HG02588 (cell line): ENCODE results near the gene ROCK2.
"Not testable (repeated sequence)": the region's sequence is repeated elsewhere in the genome, so short reads cannot be mapped to it uniquely, and the experiment has no call there.

ENCODE experiments used
- ATAC-seq: cut with Tn5 transposase; IDR thresholded peaks from one replicate; pipeline ENCODE4 v1.9.1; 2021; ENCODE audit warnings: mild to moderate bottlenecking, moderate library complexity; ENCODE audit not compliant: unreplicated experiment

Gene ROCK2

DNA sequence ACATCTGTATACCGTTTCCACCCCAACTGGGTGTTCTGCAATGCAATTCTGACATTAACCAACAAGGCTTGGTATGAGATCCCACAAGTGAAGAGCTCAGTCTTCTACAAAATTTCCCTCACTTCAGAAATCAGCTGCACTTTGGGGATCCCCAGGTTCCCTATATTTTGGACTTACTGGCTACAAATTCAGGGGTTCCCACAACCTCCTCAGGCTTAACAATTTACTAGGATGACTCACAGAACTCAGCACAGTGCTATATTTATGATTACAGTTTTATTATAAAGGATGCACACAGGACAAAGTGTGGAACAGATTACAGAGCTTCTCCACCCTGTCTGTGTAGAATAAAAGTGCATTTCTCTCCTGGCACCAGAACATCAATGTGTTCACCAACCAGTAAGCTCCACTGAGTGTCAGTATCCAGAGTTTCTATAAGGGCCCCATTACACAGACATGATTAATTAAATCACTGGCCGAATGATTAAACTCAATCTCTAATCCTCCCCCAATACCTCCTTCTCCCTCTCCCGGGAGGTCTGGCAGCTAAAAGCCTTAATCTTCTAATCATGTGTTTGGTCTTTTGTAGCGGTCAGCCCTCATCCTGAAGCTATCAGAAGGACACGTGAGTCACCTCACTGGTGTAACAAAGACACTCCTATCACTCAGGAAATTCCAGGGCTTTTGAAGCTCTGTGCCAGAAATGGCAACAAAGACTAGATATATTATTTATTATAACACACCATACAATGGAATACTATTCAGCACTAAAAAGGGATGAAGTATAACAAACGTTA lies 104.6 kb downstream of the ROCK2 start:
- ATAC-seq = no peak

DNA sequence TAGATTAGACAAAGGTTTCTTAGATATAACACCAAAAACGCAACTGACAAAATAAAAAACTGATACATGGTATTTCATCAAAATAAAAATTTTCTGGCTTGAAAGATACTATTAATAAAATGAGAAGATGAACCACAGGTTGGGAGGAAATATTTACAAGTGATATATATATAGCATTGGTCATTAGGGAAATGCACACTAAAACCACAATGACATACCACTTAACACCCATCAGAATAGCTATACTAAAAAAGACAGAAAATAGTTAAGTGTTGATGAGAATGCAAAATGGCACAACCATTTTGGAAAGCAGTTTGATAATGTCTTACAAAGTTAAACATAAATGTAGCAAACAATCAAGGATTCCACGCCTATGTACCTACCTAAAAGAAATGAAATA lies 105.3 kb downstream of the ROCK2 start:
- no peak for ATAC-seq

GRCh38 chr2:11237122-11237521 lies 107.3 kb downstream of the ROCK2 start:
- no peak for ATAC-seq

GRCh38 chr2:11236335-11236734 lies 108.1 kb downstream of the ROCK2 start:
- ATAC-seq = no peak

DNA sequence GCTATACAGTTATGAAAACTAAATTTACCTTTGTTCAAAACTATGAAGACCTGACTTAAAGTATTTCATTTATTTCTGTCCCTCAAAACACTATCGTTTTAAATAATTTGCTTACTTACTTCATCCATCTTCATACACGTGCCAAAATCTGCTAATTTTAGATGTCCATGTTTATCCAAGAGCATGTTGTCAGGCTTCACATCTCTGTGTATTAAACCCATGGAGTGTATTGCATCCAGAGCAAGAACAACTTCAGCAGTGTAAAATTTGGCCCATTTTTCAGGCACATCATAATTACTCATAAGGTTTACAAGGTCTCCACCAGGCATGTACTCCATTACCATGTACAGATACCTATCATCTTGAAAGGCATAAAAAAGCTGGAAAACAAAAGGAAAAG lies 108.9 kb downstream of the ROCK2 start:
- ATAC-seq = no peak

DNA sequence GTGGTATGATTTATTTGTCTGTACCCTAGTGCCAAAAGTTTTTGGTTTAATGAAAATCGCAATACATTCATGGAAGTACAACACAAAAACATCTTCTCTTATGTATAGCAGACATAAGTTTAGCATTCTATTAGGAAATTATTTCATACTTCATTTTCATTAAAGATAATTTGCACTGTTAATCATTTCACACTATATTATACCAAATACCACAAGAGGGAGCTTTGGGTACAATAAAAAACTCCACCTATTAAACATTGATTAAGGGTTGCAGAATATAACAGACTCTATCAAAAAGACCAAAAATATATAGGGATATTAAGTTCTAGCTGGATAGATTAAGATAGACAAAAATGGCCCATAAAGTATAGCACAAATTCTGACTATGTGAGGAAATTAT lies 110.1 kb downstream of the ROCK2 start:
- ATAC-seq = no peak

GRCh38 chr2:11231193-11231592 lies 113.2 kb downstream of the ROCK2 start:
- not testable (repeated sequence) for ATAC-seq

GRCh38 chr2:11228692-11229091 lies 115.7 kb downstream of the ROCK2 start:
- ATAC-seq = no peak

DNA sequence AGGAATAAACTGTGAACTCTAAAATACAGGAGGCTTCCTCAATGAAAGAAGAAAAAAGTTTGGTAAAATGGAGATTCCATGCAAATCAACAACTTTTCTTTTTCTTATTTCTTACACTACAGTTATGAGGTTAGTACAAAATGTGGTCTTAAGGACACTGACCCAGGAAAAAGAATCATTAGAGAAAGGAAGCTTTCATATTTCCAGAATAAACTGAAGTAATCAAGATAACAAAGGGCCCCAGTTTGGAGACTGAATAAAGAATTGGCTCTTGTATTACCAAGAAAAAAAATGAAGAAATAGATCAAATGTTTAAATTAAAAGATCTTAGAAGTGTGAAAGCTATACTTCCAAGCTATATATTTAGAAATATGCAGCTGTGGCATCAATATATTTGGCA lies 116.8 kb downstream of the ROCK2 start:
- no peak for ATAC-seq

- ATAC-seq = no peak
These were observed 119.5 kb downstream of the ROCK2 start for GRCh38 chr2:11224887-11225286.

DNA sequence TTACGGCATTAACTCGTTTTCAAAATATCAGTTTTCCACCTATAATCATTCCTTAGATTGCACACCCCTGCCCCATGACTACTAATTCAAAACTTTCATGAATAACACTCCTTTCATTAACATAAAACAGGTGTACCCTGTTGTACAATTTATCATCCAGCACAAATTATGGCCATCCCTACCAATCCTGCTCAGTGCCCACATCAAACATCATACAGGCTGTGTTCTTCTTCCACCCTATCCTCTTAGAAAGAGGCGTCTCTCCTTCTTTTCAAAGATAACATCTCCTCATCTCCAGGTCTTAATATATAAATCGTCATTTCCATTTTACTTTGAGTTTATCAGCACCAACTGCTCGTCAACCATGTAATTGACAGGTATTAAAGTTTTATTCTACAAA lies 121.6 kb downstream of the ROCK2 start:
- ATAC-seq = no peak

DNA sequence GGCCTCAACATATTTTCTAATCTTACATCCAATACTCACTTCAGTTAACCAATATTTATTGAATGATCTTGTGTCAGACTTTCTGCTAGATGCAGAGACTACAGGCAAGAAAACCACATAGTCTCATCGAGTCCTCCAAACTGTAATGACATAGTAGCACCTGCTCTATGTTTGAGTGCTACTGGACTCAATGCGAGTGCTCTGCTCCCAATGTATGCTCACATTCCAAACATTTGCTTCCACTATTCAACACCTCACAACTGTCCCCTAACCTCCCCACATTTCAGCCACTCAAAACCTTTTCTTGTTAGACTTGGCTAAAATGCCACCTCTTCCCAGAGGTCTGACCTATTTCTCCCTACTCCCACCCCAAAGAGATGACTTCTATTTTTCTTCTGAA lies 124.0 kb downstream of the ROCK2 start:
- ATAC-seq = no peak

GRCh38 chr2:11215407-11215806 lies 129.0 kb downstream of the ROCK2 start:
- ATAC-seq = no peak

DNA sequence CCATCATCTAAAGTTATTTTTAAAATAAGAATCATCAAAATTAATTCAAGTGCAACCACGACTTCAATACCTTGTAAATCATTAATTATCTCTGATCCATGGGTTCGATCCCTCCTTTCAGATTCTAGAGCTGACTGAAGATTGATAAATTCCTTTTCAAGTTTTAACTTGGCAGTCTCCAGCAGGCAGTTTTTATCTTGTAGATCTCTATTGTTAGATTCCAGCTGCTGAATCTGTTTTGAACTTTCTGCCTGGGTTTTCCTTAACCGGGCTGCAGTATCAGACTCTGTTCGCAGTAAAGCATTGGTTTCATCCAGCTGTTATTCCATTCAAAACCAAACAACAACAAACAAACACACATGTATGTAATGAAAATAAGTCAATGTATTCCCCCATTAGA lies 129.7 kb downstream of the ROCK2 start:
- ATAC-seq = no peak

DNA sequence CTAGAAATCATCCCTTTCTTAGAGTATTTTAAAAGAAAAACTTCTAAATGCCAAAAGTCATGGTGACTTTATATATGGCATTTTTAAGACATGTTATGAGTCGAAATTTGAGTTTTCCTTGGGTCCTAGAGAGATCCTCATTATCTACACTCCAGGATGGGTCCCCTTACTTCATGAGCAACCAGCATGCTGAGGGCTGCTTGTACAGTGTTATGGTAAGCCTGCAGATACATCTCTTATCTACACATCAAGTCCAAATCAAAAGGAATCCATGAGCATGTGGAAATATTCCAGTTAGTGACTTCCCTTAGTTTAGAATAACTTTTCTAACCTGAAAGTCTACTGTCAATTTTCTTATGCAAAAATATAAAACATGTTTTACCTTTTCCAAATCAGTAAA lies 130.5 kb downstream of the ROCK2 start:
- no peak for ATAC-seq

GRCh38 chr2:11213090-11213638 lies 131.3 kb downstream of the ROCK2 start:
- ATAC-seq = no peak

GRCh38 chr2:11212645-11213044 lies 131.8 kb downstream of the ROCK2 start:
- no peak for ATAC-seq

- no peak for ATAC-seq
These were observed 136.4 kb downstream of the ROCK2 start for GRCh38 chr2:11208083-11208482.

GRCh38 chr2:11203480-11203879 lies 141.0 kb downstream of the ROCK2 start:
- peak; percentile 62 for ATAC-seq

- ATAC-seq = no peak
These were observed 142.5 kb downstream of the ROCK2 start for GRCh38 chr2:11201969-11202368.

DNA sequence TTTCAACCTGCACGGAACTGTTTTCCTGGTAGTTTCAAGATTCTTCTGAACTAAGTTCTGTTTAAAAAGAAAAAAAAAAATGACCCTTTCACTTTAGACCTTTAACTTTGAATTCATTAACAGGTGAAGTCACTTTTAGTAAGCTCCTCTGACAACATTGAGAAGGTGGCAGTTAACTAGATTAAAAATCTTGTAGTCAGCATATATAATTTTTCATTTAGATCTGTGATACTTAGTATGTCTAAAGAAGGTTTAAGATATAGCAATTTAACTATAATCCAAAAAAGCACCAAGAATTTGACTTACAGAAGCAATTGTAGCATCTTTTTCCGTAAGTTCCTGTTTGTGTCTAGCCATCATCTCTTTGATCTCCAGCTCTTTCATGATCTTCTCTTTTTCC lies 143.8 kb downstream of the ROCK2 start:
- no peak for ATAC-seq

DNA sequence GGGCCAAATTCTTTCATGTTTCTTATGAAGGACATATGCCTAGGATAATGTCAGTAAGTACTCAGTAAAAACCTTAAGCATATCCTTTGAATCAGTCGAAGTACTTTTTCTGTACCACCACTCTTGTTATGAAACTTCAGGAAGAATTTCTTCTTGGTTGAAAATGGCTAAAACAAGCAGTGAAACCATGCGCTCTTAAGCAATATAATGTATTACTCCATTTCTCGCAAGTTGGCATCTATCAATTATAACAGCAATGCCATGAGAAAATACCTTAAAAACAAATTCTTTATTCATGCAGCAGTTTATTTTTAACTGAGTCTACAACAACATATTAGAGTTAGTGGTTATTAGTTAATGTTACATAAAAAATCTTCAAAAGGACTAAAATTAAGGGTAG lies 148.2 kb downstream of the ROCK2 start:
- ATAC-seq = no peak

GRCh38 chr2:11187731-11188130 lies 156.7 kb downstream of the ROCK2 start:
- ATAC-seq = no peak
